ENCODE measurements around the gene VEGFA.

DNA sequence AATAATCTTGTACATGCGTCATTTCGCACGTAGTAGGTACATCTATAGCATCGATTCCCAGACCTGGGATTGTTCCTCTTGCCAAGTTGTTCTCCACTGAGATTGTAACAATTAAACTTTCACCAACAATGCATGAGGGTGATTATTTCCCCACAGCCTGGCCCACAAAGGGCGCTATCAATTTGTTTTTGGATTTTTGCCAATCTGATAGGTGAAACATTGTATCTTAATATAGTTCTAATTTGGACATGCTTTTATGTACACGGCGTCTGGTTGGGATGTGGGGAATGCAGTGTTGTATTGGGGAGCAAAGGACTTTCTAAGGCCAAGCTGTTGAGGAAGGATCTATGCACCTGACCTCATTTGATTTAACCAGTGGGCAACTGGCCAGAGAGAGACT lies 59.5 kb downstream of the VEGFA start:
- TF ChIP-seq, protein P1, sequence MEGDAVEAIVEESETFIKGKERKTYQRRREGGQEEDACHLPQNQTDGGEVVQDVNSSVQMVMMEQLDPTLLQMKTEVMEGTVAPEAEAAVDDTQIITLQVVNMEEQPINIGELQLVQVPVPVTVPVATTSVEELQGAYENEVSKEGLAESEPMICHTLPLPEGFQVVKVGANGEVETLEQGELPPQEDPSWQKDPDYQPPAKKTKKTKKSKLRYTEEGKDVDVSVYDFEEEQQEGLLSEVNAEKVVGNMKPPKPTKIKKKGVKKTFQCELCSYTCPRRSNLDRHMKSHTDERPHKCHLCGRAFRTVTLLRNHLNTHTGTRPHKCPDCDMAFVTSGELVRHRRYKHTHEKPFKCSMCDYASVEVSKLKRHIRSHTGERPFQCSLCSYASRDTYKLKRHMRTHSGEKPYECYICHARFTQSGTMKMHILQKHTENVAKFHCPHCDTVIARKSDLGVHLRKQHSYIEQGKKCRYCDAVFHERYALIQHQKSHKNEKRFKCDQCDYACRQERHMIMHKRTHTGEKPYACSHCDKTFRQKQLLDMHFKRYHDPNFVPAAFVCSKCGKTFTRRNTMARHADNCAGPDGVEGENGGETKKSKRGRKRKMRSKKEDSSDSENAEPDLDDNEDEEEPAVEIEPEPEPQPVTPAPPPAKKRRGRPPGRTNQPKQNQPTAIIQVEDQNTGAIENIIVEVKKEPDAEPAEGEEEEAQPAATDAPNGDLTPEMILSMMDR (IDR thresholded peaks at IDR 0.05; ENCODE audit: insufficient read depth, low read length) = no peak
- TF ChIP-seq POLR2AphosphoS5 (IDR thresholded peaks at IDR 0.05; ENCODE audit: low read depth) (no peak), GABPA (IDR thresholded peaks at IDR 0.05; ENCODE audit: low read depth) (no peak)
- TF ChIP-seq, protein P2, sequence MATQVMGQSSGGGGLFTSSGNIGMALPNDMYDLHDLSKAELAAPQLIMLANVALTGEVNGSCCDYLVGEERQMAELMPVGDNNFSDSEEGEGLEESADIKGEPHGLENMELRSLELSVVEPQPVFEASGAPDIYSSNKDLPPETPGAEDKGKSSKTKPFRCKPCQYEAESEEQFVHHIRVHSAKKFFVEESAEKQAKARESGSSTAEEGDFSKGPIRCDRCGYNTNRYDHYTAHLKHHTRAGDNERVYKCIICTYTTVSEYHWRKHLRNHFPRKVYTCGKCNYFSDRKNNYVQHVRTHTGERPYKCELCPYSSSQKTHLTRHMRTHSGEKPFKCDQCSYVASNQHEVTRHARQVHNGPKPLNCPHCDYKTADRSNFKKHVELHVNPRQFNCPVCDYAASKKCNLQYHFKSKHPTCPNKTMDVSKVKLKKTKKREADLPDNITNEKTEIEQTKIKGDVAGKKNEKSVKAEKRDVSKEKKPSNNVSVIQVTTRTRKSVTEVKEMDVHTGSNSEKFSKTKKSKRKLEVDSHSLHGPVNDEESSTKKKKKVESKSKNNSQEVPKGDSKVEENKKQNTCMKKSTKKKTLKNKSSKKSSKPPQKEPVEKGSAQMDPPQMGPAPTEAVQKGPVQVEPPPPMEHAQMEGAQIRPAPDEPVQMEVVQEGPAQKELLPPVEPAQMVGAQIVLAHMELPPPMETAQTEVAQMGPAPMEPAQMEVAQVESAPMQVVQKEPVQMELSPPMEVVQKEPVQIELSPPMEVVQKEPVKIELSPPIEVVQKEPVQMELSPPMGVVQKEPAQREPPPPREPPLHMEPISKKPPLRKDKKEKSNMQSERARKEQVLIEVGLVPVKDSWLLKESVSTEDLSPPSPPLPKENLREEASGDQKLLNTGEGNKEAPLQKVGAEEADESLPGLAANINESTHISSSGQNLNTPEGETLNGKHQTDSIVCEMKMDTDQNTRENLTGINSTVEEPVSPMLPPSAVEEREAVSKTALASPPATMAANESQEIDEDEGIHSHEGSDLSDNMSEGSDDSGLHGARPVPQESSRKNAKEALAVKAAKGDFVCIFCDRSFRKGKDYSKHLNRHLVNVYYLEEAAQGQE (IDR thresholded peaks at IDR 0.05; ENCODE audit: insufficient replicate concordance, low read depth) = no peak

All from HL-60 (cell line).